ENCODE results near the gene SH3D19.

DNA sequence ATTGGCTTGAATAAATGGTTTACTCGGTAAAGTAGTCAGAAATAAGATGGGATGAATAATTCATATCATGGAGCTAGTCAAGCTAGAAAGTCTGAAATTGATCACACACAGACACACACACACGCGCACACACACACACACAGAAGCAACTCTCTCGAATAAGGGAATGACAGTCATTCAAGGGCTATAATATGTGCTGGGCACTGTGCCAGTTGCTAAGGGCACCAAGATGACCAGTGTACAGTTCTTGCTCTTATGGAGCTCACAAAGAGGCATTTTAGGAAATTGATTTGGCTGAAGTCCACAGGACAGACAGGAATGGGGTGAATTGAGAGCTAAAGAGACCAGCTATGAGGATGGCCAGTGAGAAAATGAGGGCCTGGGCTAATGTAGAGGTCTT, 34.2 kb upstream of the SH3D19 start:
- no peak for TF ChIP-seq SIN3A (IDR thresholded peaks at IDR 0.05; ENCODE audit: borderline replicate concordance, insufficient read depth, low read length)
- no peak for TF ChIP-seq POLR2AphosphoS5 (IDR thresholded peaks at IDR 0.05; ENCODE audit: low read depth, low read length)
- no peak for TF ChIP-seq FOXP2 (optimal IDR thresholded peaks at IDR 0.05; ENCODE audit: borderline replicate concordance, extremely low read depth, extremely low read length, insufficient read depth)
- TF ChIP-seq TAF1 (IDR thresholded peaks at IDR 0.05; ENCODE audit: borderline replicate concordance, insufficient read depth, low read length) = no peak

Measured in PFSK-1 (cell line).